Measurements from ENCODE around the gene TBL1X.

DNA sequence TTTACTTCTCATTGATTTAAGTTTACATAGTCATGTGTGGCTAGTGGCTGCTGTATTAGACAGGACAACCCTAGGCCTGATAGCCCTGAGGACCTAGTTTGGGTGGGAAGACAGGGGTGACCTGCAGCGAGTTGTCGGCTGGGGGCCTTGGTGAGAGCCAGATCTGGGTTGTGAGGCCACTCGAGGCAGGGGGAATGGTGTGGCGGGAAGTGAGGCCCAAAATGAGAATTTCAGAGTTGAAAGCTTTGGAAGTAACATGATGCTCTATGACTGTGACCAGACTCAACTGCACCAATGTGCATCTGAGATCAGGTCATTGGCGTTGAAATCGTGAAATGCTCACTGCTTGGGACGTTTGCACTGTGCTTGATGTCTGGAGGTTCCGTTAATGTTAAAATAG, 72.9 kb downstream of the TBL1X start:
- TF ChIP-seq POLR2A (IDR thresholded peaks at IDR 0.05; ENCODE audit: low read length), result no peak
- TF ChIP-seq GATA1 (IDR thresholded peaks at IDR 0.05; ENCODE audit: low read depth, low read length), result no peak
